IMR-90 (cell line): ENCODE measurements around the gene WDR37.

Source experiments
- CEBPB ChIP-seq: IDR thresholded peaks from 2 replicates; pipeline ENCODE4 v1.6.1; 2012; ENCODE audit warnings: low read depth, low read length, improper control_type of control experiment
- CTCF ChIP-seq: conservative IDR thresholded peaks from 2 replicates; pipeline ENCODE4 v1.5.1; 2012; ENCODE audit warnings: mild to moderate bottlenecking, low read depth, low read length, improper control_type of control experiment
- ELK1 ChIP-seq: fragments of 150-350 bp; IDR thresholded peaks from 2 replicates; pipeline ENCODE4 v1.6.1; 2016; ENCODE audit warnings: low read depth, mild to moderate bottlenecking, low read length, moderate library complexity, borderline replicate concordance
- MAFK ChIP-seq: IDR thresholded peaks from 2 replicates; pipeline ENCODE4 v1.6.1; 2012; ENCODE audit warnings: low read depth, low read length, improper control_type of control experiment
- MAZ ChIP-seq: IDR thresholded peaks from 2 replicates; pipeline ENCODE4 v1.6.1; 2012; ENCODE audit warnings: low read depth, mild to moderate bottlenecking, low read length, improper control_type of control experiment, moderate library complexity, borderline replicate concordance
- MXI1 ChIP-seq: IDR thresholded peaks from 2 replicates; pipeline ENCODE4 v1.6.1; 2012; ENCODE audit warnings: low read depth, mild to moderate bottlenecking, low read length, moderate library complexity, borderline replicate concordance
- POLR2A ChIP-seq: IDR thresholded peaks from 2 replicates; pipeline ENCODE4 v1.6.1; 2012; ENCODE audit warnings: mild to moderate bottlenecking, low read depth, low read length
- RAD21 ChIP-seq: IDR thresholded peaks from 2 replicates; pipeline ENCODE4 v1.6.1; 2012; ENCODE audit warnings: low read length, improper control_type of control experiment
- RCOR1 ChIP-seq: IDR thresholded peaks from 2 replicates; pipeline ENCODE4 v1.6.1; 2012; ENCODE audit warnings: mild to moderate bottlenecking, low read length, improper control_type of control experiment; ENCODE audit not compliant: insufficient replicate concordance
- RFX5 ChIP-seq: IDR thresholded peaks from 2 replicates; pipeline ENCODE4 v1.8.0; 2012; ENCODE audit warnings: low read depth, mild to moderate bottlenecking, low read length, moderate library complexity
- SMC3 ChIP-seq: fragments of 150-350 bp; IDR thresholded peaks from 2 replicates; pipeline ENCODE4 v1.6.1; 2016; ENCODE audit warnings: low read depth, mild to moderate bottlenecking, antibody characterized with exemption, low read length, moderate library complexity
- TF ChIP-seq, protein P1 (sequence below): fragments of 150-350 bp; IDR thresholded peaks from 2 replicates; pipeline ENCODE4 v1.6.1; 2017; ENCODE audit warnings: mild to moderate bottlenecking, antibody characterized with exemption, low read length, low read depth

DNA sequence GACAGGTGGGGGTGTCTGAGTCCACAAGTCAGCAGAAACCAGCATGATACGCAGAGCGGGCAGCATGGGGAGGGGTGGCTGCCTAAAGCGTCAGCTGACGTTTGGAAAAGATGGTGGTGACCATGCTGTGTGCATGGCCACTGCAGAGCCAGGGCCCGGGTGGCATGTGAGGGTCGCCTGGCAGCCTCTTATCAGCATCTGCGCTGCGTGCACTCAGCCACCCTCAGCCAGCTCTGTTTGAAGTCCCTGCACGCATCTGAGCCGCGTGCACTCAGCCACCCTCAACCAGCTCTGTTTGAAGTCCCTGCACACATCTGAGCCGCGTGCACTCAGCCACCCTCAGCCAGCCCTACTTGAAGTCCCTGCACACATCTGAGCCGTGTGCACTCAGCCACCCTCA is 61.5 kb downstream of the WDR37 start:
- TF ChIP-seq ELK1 (no peak), CTCF (no peak), RFX5 (no peak), POLR2A (no peak), RAD21 (no peak), SMC3 (no peak), MXI1 (no peak), RCOR1 (no peak), MAFK (no peak), CEBPB (no peak), MAZ (no peak)
- TF ChIP-seq, protein P1, sequence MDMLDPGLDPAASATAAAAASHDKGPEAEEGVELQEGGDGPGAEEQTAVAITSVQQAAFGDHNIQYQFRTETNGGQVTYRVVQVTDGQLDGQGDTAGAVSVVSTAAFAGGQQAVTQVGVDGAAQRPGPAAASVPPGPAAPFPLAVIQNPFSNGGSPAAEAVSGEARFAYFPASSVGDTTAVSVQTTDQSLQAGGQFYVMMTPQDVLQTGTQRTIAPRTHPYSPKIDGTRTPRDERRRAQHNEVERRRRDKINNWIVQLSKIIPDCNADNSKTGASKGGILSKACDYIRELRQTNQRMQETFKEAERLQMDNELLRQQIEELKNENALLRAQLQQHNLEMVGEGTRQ, result no peak
